ENCODE measurements around the gene DAPK1. TPM values are rescaled to one million over a fixed set of nuclear protein-coding genes. Genes with fewer than 3 reads are reported as not detected.

The DAPK1 gene
- total RNA-seq, 2 donors from 2014 or later, result 39.1 to 40.6 TPM

DNA sequence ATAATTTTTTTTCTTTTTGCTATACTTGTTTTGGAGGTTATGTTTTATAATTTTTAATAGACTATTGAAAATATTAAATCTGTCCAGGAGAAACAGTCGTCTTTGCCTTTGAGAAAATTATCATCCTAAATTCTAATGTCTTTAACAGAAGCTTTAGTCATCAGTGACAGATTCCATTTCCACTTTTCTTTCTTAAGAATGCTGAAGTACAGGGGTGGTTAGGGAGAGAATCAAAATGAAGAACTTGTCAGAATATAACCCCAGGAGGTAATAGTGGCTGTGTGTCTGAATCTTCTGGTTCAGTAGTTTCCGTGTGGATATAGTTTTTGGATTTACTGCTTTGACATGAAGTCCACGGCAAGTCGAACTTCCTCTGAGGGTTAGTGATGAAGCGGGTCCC is 111.8 kb downstream of the DAPK1 start:
- peaks cover 0 to 7% of the 10 kb centered on the region in 2 donors for H3K4me1 ChIP-seq (ENCODE audit: control insufficient read depth in 1 of 2, low read depth in 2 of 2)

GRCh38 chr9:87610200-87611155 is 112.8 kb downstream of the DAPK1 start:
- H3K9me3 ChIP-seq, result no peaks in the 10 kb centered on the region
- H3K27me3 ChIP-seq (replicated peaks; ENCODE audit: insufficient read depth), result no peaks in the 10 kb centered on the region
- no peak overlapping the region for H3K4me3 ChIP-seq
- no peak overlapping the region for H3K27ac ChIP-seq
- TF ChIP-seq CTCF (IDR thresholded peaks at IDR 0.05), result no peak
- H3K4me1 ChIP-seq (ENCODE audit: control insufficient read depth in 1 of 2, low read depth in 2 of 2), result peaks cover 0 to 7% of the 10 kb centered on the region in 2 donors
- ATAC-seq (ENCODE audit: insufficient number of reproducible peaks, low FRiP score, low read depth) (no peak), DNase-seq (ENCODE audit: low spot score) (no peak)
- no peaks in the 10 kb centered on the region for H3K36me3 ChIP-seq

More for the DNA sequence above, 111.8 kb downstream of the DAPK1 start:
- no peak overlapping the region for H3K27ac ChIP-seq
- ATAC-seq (ENCODE audit: insufficient number of reproducible peaks, low FRiP score, low read depth), result no peak
- DNase-seq (ENCODE audit: low spot score), result no peak
- TF ChIP-seq CTCF (IDR thresholded peaks at IDR 0.05), result no peak
- H3K36me3 ChIP-seq, result no peaks in the 10 kb centered on the region
- no peak overlapping the region for H3K4me3 ChIP-seq
- no peaks in the 10 kb centered on the region for H3K9me3 ChIP-seq
- H3K27me3 ChIP-seq (replicated peaks; ENCODE audit: insufficient read depth), result no peaks in the 10 kb centered on the region

- Histone ChIP-seq H3K4me3 (no peak overlapping the region), H3K9me3 (no peaks in the 10 kb centered on the region), H3K27ac (no peak overlapping the region), H3K36me3 (peaks cover 2% of the 10 kb centered on the region), H3K27me3 (replicated peaks; ENCODE audit: insufficient read depth) (no peaks in the 10 kb centered on the region), H3K4me1 (ENCODE audit: control insufficient read depth in 1 of 2, low read depth in 2 of 2) (peaks cover 0 to 5% of the 10 kb centered on the region in 2 donors)
- TF ChIP-seq CTCF (IDR thresholded peaks at IDR 0.05), result no peak
- no peak for DNase-seq (ENCODE audit: low spot score)
- no peak for ATAC-seq (ENCODE audit: insufficient number of reproducible peaks, low FRiP score, low read depth)
Measured at GRCh38 chr9:87611776-87612175, 114.1 kb downstream of the DAPK1 start.

GRCh38 chr9:87612536-87612935 is 114.9 kb downstream of the DAPK1 start:
- H3K9me3 ChIP-seq, result no peaks in the 10 kb centered on the region
- no peak overlapping the region for H3K27ac ChIP-seq
- DNase-seq (ENCODE audit: low spot score) (no peak), ATAC-seq (ENCODE audit: insufficient number of reproducible peaks, low FRiP score, low read depth) (no peak)
- H3K36me3 ChIP-seq, result peaks cover 2% of the 10 kb centered on the region
- no peak overlapping the region for H3K4me3 ChIP-seq
- no peak for TF ChIP-seq CTCF (IDR thresholded peaks at IDR 0.05)
- no peaks in the 10 kb centered on the region for H3K4me1 ChIP-seq (ENCODE audit: control insufficient read depth in 1 of 2, low read depth in 2 of 2)
- no peaks in the 10 kb centered on the region for H3K27me3 ChIP-seq (replicated peaks; ENCODE audit: insufficient read depth)

GRCh38 chr9:87613265-87614111 is 115.8 kb downstream of the DAPK1 start:
- no peaks in the 10 kb centered on the region for H3K4me1 ChIP-seq (ENCODE audit: control insufficient read depth in 1 of 2, low read depth in 2 of 2)
- H3K9me3 ChIP-seq, result no peaks in the 10 kb centered on the region
- DNase-seq (ENCODE audit: low spot score) (no peak), ATAC-seq (ENCODE audit: insufficient number of reproducible peaks, low FRiP score, low read depth) (no peak)
- peaks cover 2% of the 10 kb centered on the region for H3K36me3 ChIP-seq
- TF ChIP-seq CTCF (IDR thresholded peaks at IDR 0.05), result no peak
- H3K4me3 ChIP-seq, result no peak overlapping the region
- no peak overlapping the region for H3K27ac ChIP-seq
- H3K27me3 ChIP-seq (replicated peaks; ENCODE audit: insufficient read depth), result no peaks in the 10 kb centered on the region
